Hepatocyte (in vitro differentiated cells): Measurements from ENCODE around the gene KIAA2012. TPM values are rescaled to one million over a fixed set of nuclear protein-coding genes. Genes with fewer than 3 reads are reported as not detected.

Experiments
- DNase-seq: peaks from one replicate; pipeline ENCODE4 v3.0.0-alpha.2; 2016; ENCODE audit warnings: low spot score
- H2AFZ ChIP-seq: fragments of 200-600 bp; sonication (generic); 2 replicates; pipeline ENCODE4 v1.6.0; 2016; ENCODE audit warnings: antibody characterized with exemption, mild to moderate bottlenecking
- H3K27ac ChIP-seq: fragments of 200-600 bp; sonication (generic); 2 replicates; pipeline ENCODE4 v1.5.1; 2016; ENCODE audit warnings: mild to moderate bottlenecking
- H3K27me3 ChIP-seq: fragments of 200-600 bp; sonication (generic); 2 replicates; pipeline ENCODE4 v1.6.1; 2016
- H3K36me3 ChIP-seq: fragments of 200-600 bp; sonication (generic); replicated peaks from 2 replicates; pipeline ENCODE4 v1.5.1; 2016; ENCODE audit warnings: low read depth; ENCODE audit not compliant: insufficient read depth
- H3K4me1 ChIP-seq: fragments of 200-600 bp; sonication (generic); 2 replicates; pipeline ENCODE4 v1.5.1; 2016; ENCODE audit warnings: mild to moderate bottlenecking, moderate library complexity; ENCODE audit not compliant: insufficient read depth
- H3K4me2 ChIP-seq: fragments of 200-600 bp; sonication (generic); 2 replicates; pipeline ENCODE4 v1.6.0; 2016
- H3K4me3 ChIP-seq: fragments of 200-600 bp; sonication (generic); 2 replicates; pipeline ENCODE4 v1.5.1; 2016; ENCODE audit warnings: mild to moderate bottlenecking
- H3K79me2 ChIP-seq: fragments of 200-600 bp; sonication (generic); 2 replicates; pipeline ENCODE4 v1.6.0; 2017; ENCODE audit warnings: mild to moderate bottlenecking
- H3K9me2 ChIP-seq: fragments of 200-600 bp; sonication (generic); replicated peaks from 2 replicates; pipeline ENCODE4 v1.6.0; 2017; ENCODE audit warnings: mild to moderate bottlenecking; ENCODE audit not compliant: insufficient read depth
- H3K9me3 ChIP-seq: fragments of 200-600 bp; sonication (generic); 2 replicates; pipeline ENCODE4 v1.5.1; 2016; ENCODE audit warnings: low read depth, mild to moderate bottlenecking
- H4K20me1 ChIP-seq: fragments of 200-600 bp; sonication (generic); 2 replicates; pipeline ENCODE4 v1.6.0; 2016; ENCODE audit warnings: mild to moderate bottlenecking; ENCODE audit not compliant: insufficient read depth, poor library complexity, severe bottlenecking
- CTCF ChIP-seq: fragments of 200-600 bp; sonication (generic); IDR thresholded peaks from 2 replicates; pipeline ENCODE4 v1.5.1; 2016; ENCODE audit warnings: antibody characterized with exemption, mild to moderate bottlenecking; ENCODE audit not compliant: poor library complexity
- EZH2 ChIP-seq: fragments of 200-600 bp; sonication (generic); IDR thresholded peaks from 2 replicates; pipeline ENCODE4 v1.6.1; 2016; ENCODE audit warnings: antibody characterized with exemption, mild to moderate bottlenecking, borderline replicate concordance
- EZH2phosphoT487 ChIP-seq: fragments of 200-600 bp; sonication (generic); IDR thresholded peaks from one replicate; pipeline ENCODE4 v1.6.1; 2018; ENCODE audit warnings: antibody characterized with exemption, mild to moderate bottlenecking, low read depth, moderate library complexity; ENCODE audit not compliant: unreplicated experiment, severe bottlenecking
- WGBS: methylation state at CpG from one replicate; pipeline ENCODE4 v1.1.6; 2016; ENCODE audit warnings: low lambda C conversion rate; ENCODE audit errors: missing lambda C conversion rate; 5-methylcytosine and 5-hydroxymethylcytosine counted together
- polyA plus RNA-seq: library from polyadenylated mRNA; unstranded; fragments of >200 nt; fragmentation: Nextera tagmentation; extraction: Ambion mirVana; gene quantifications from 2 replicates; pipeline ENCODE4 v1.2.1, GENCODE V29; 2016
- total RNA-seq: library from RNA; depleted of rRNA; stranded (reverse); fragments of >200 nt; gene quantifications from 2 replicates; pipeline ENCODE4 v1.2.3, GENCODE V29; 2014

Gene KIAA2012
- total and polyA plus RNA-seq, 2 experiments from 2014 or later = 0.27 TPM; not detected in 1

- WGBS = 71% methylated on average over 5 of the region's 5 CpGs
- H3K27ac ChIP-seq = no peak overlapping the region
- no peak for DNase-seq
- no peaks in the 10 kb centered on the region for H3K9me3 ChIP-seq
- TF ChIP-seq CTCF = no peak
- TF ChIP-seq EZH2 = no peak
- TF ChIP-seq EZH2phosphoT487 = no peak
- H3K4me1 ChIP-seq = peaks cover 18% of the 10 kb centered on the region
- no peaks in the 10 kb centered on the region for H3K79me2 ChIP-seq
- no peak overlapping the region for H2AFZ ChIP-seq
- H3K27me3 ChIP-seq = no peaks in the 10 kb centered on the region
- no peaks in the 10 kb centered on the region for H3K36me3 ChIP-seq
- H3K9me2 ChIP-seq = no peaks in the 10 kb centered on the region
- H3K4me3 ChIP-seq = no peak overlapping the region
- H4K20me1 ChIP-seq = no peaks in the 10 kb centered on the region
- no peak overlapping the region for H3K4me2 ChIP-seq
Measured at GRCh38 chr2:202152104-202152715, 79.2 kb downstream of the KIAA2012 start.

- Histone ChIP-seq H2AFZ (no peak overlapping the region), H3K27me3 (no peaks in the 10 kb centered on the region), H3K4me3 (no peak overlapping the region), H3K27ac (peak overlapping the region; percentile 21), H3K4me1 (peaks cover 8% of the 10 kb centered on the region), H3K4me2 (peak overlapping the region; percentile 37), H3K79me2 (no peaks in the 10 kb centered on the region), H3K9me3 (no peaks in the 10 kb centered on the region), H3K9me2 (no peaks in the 10 kb centered on the region), H4K20me1 (no peaks in the 10 kb centered on the region), H3K36me3 (no peaks in the 10 kb centered on the region)
- TF ChIP-seq EZH2 (no peak), CTCF (no peak), EZH2phosphoT487 (no peak)
- WGBS = 41% methylated on average over 9 of the region's 9 CpGs
- DNase-seq = no peak
Measured at GRCh38 chr2:202154613-202155012, 81.6 kb downstream of the KIAA2012 start.

- Histone ChIP-seq H2AFZ (no peak overlapping the region), H3K27me3 (no peaks in the 10 kb centered on the region), H3K9me2 (no peaks in the 10 kb centered on the region), H3K4me3 (no peak overlapping the region), H3K9me3 (no peaks in the 10 kb centered on the region), H3K79me2 (no peaks in the 10 kb centered on the region), H3K36me3 (no peaks in the 10 kb centered on the region), H3K4me2 (no peak overlapping the region), H4K20me1 (no peaks in the 10 kb centered on the region), H3K27ac (no peak overlapping the region), H3K4me1 (peaks cover 14% of the 10 kb centered on the region)
- TF ChIP-seq CTCF = no peak
- no peak for TF ChIP-seq EZH2phosphoT487
- TF ChIP-seq EZH2 = no peak
- DNase-seq = no peak
- WGBS = 89% methylated on average over 4 of the region's 4 CpGs
Measured at GRCh38 chr2:202157211-202157990, 84.3 kb downstream of the KIAA2012 start.
